Activated naive CD8-positive, alpha-beta T cell treated with anti-CD3 and anti-CD28 coated beads, Interleukin-2, amount 50 U/mL, for 24 hours (primary cell): ENCODE measurements around the gene UFC1.

Source experiments
- ATAC-seq: fragments of 150-1000 bp; cut with Tn5 transposase; one replicate; pipeline ENCODE4 v1.10.0; 2021
- DNase-seq: peaks from one replicate; pipeline ENCODE4 v3.0.0; 2021
- H3K27ac Mint-ChIP-seq: one replicate; pipeline ENCODE4 v1.8.0; 2021; ENCODE audit warnings: mild to moderate bottlenecking, mixed read lengths
- H3K27me3 Mint-ChIP-seq: one replicate; pipeline ENCODE4 v1.8.0; 2021; ENCODE audit warnings: mixed read lengths
- H3K36me3 Mint-ChIP-seq: one replicate; pipeline ENCODE4 v1.8.0; 2021; ENCODE audit warnings: low read depth, mixed read lengths
- H3K4me1 Mint-ChIP-seq: one replicate; pipeline ENCODE4 v1.8.0; 2021; ENCODE audit warnings: mixed read lengths
- H3K4me3 Mint-ChIP-seq: one replicate; pipeline ENCODE4 v1.8.0; 2021; ENCODE audit warnings: mild to moderate bottlenecking, moderate library complexity, mixed read lengths
- H3K9me3 Mint-ChIP-seq: one replicate; pipeline ENCODE4 v1.8.0; 2021; ENCODE audit warnings: mixed read lengths

The UFC1 gene

GRCh38 chr1:161158316-161159010, 4.7 kb downstream of the UFC1 start:
- Mint-ChIP-seq H3K9me3 (no peaks in the 10 kb centered on the region), H3K27me3 (no peaks in the 10 kb centered on the region), H3K4me3 (peak overlapping the region; percentile 83), H3K27ac (peak overlapping the region; percentile 89), H3K36me3 (peaks cover 36% of the 10 kb centered on the region), H3K4me1 (peaks cover 53% of the 10 kb centered on the region)
- no peak for ATAC-seq
- no peak for DNase-seq

- DNase-seq = peak; percentile 95
- peak; percentile 87 for ATAC-seq
- Mint-ChIP-seq H3K36me3 (peaks cover 41% of the 10 kb centered on the region), H3K9me3 (no peaks in the 10 kb centered on the region), H3K4me1 (peaks cover 53% of the 10 kb centered on the region), H3K27me3 (no peaks in the 10 kb centered on the region), H3K27ac (peak within 1 kb of the TSS; percentile 89), H3K4me3 (peak within 1 kb of the TSS; percentile 83)
Observed at GRCh38 chr1:161159087-161159912, 5.5 kb downstream of the UFC1 start, which contains the start of gene USP21. TSS of gene USP21 (plus strand) at chr1:161159500. CDS start at chr1:161160641, 1,141 bp downstream.

GRCh38 chr1:161159913-161160243, 6.1 kb downstream of the UFC1 start:
- Mint-ChIP-seq H3K36me3 (peaks cover 42% of the 10 kb centered on the region), H3K4me3 (peak overlapping the region; percentile 83), H3K27me3 (no peaks in the 10 kb centered on the region), H3K4me1 (peaks cover 52% of the 10 kb centered on the region), H3K9me3 (no peaks in the 10 kb centered on the region), H3K27ac (peak overlapping the region; percentile 89)
- DNase-seq (no peak), ATAC-seq (no peak)

- H3K4me3 Mint-ChIP-seq = peak overlapping the region; percentile 83
- peaks cover 52% of the 10 kb centered on the region for H3K4me1 Mint-ChIP-seq
- H3K36me3 Mint-ChIP-seq = peaks cover 38% of the 10 kb centered on the region
- no peak overlapping the region for H3K27ac Mint-ChIP-seq
- ATAC-seq (no peak), DNase-seq (no peak)
- H3K27me3 Mint-ChIP-seq = no peaks in the 10 kb centered on the region
- no peaks in the 10 kb centered on the region for H3K9me3 Mint-ChIP-seq
Observed at GRCh38 chr1:161160671-161161145, 6.9 kb downstream of the UFC1 start.

GRCh38 chr1:161161652-161162051, 7.9 kb downstream of the UFC1 start:
- H3K4me3 Mint-ChIP-seq = no peak overlapping the region
- H3K27ac Mint-ChIP-seq = no peak overlapping the region
- no peaks in the 10 kb centered on the region for H3K27me3 Mint-ChIP-seq
- H3K4me1 Mint-ChIP-seq = peaks cover 49% of the 10 kb centered on the region
- peaks cover 36% of the 10 kb centered on the region for H3K36me3 Mint-ChIP-seq
- DNase-seq = no peak
- no peak for ATAC-seq
- H3K9me3 Mint-ChIP-seq = no peaks in the 10 kb centered on the region

GRCh38 chr1:161162052-161162451, 8.3 kb downstream of the UFC1 start:
- Mint-ChIP-seq H3K27me3 (no peaks in the 10 kb centered on the region), H3K4me1 (peaks cover 51% of the 10 kb centered on the region), H3K9me3 (no peaks in the 10 kb centered on the region), H3K4me3 (no peak overlapping the region), H3K27ac (peak overlapping the region; percentile 55), H3K36me3 (peaks cover 32% of the 10 kb centered on the region)
- DNase-seq = no peak
- no peak for ATAC-seq

- no peaks in the 10 kb centered on the region for H3K9me3 Mint-ChIP-seq
Observed at GRCh38 chr1:161162806-161163205, 9.0 kb downstream of the UFC1 start.

GRCh38 chr1:161163793-161164192, 10.0 kb downstream of the UFC1 start:
- Mint-ChIP-seq H3K27ac (no peak overlapping the region), H3K27me3 (no peaks in the 10 kb centered on the region), H3K36me3 (peaks cover 19% of the 10 kb centered on the region), H3K4me3 (no peak overlapping the region), H3K9me3 (no peaks in the 10 kb centered on the region), H3K4me1 (peaks cover 58% of the 10 kb centered on the region)
- DNase-seq = no peak
- ATAC-seq = no peak

More at GRCh38 chr1:161162806-161163205, 9.0 kb downstream of the UFC1 start:
- ATAC-seq (no peak), DNase-seq (no peak)
- Mint-ChIP-seq H3K4me1 (peaks cover 57% of the 10 kb centered on the region), H3K36me3 (peaks cover 25% of the 10 kb centered on the region), H3K27me3 (no peaks in the 10 kb centered on the region), H3K4me3 (no peak overlapping the region), H3K27ac (peak overlapping the region; percentile 34)

GRCh38 chr1:161164901-161165610, 11.3 kb downstream of the UFC1 start:
- ATAC-seq = no peak

GRCh38 chr1:161165742-161166668, 12.2 kb downstream of the UFC1 start, which contains the start of gene PPOX:
TSS of gene PPOX (plus strand) at chr1:161166426. CDS start at chr1:161166848, 422 bp downstream.
- peaks cover 41% of the 10 kb centered on the region for H3K4me1 Mint-ChIP-seq

More at GRCh38 chr1:161164901-161165610, 11.3 kb downstream of the UFC1 start:
- H3K36me3 Mint-ChIP-seq = peaks cover 18% of the 10 kb centered on the region
- peak overlapping the region; percentile 15 for H3K27ac Mint-ChIP-seq
- peak overlapping the region; percentile 92 for H3K4me3 Mint-ChIP-seq
- peaks cover 50% of the 10 kb centered on the region for H3K4me1 Mint-ChIP-seq
- H3K27me3 Mint-ChIP-seq = no peaks in the 10 kb centered on the region
- H3K9me3 Mint-ChIP-seq = no peaks in the 10 kb centered on the region
- DNase-seq = no peak

GRCh38 chr1:161166669-161167548, 13.1 kb downstream of the UFC1 start:
- Mint-ChIP-seq H3K36me3 (peaks cover 16% of the 10 kb centered on the region), H3K4me1 (peaks cover 35% of the 10 kb centered on the region), H3K27ac (peak overlapping the region; percentile 76), H3K9me3 (no peaks in the 10 kb centered on the region), H3K27me3 (no peaks in the 10 kb centered on the region), H3K4me3 (peak overlapping the region; percentile 92)
- DNase-seq = no peak
- no peak for ATAC-seq

More at GRCh38 chr1:161165742-161166668, 12.2 kb downstream of the UFC1 start, which contains the start of gene PPOX:
- H3K36me3 Mint-ChIP-seq = peaks cover 20% of the 10 kb centered on the region
- H3K27ac Mint-ChIP-seq = peak within 1 kb of the TSS; percentile 76
- no peaks in the 10 kb centered on the region for H3K27me3 Mint-ChIP-seq
- no peaks in the 10 kb centered on the region for H3K9me3 Mint-ChIP-seq
- peak; percentile 90 for DNase-seq
- ATAC-seq = peak; percentile 98
- H3K4me3 Mint-ChIP-seq = peak within 1 kb of the TSS; percentile 92

GRCh38 chr1:161168906-161169305, 15.1 kb downstream of the UFC1 start:
- Mint-ChIP-seq H3K27ac (no peak overlapping the region), H3K36me3 (peaks cover 22% of the 10 kb centered on the region), H3K9me3 (no peaks in the 10 kb centered on the region), H3K4me3 (no peak overlapping the region), H3K27me3 (no peaks in the 10 kb centered on the region), H3K4me1 (peaks cover 33% of the 10 kb centered on the region)
- DNase-seq (no peak), ATAC-seq (no peak)

GRCh38 chr1:161171191-161171590, 17.4 kb downstream of the UFC1 start:
- Mint-ChIP-seq H3K27ac (no peak overlapping the region), H3K27me3 (no peaks in the 10 kb centered on the region), H3K36me3 (peaks cover 28% of the 10 kb centered on the region), H3K4me3 (no peak overlapping the region), H3K4me1 (peaks cover 38% of the 10 kb centered on the region), H3K9me3 (no peaks in the 10 kb centered on the region)
- DNase-seq (no peak), ATAC-seq (no peak)
